NCI-H2107 treated with DMSO at 0.1 percent for 48 hours (cell line): ENCODE data around the gene PIP5K1B.
A peak's percentile ranks its signal among the peaks of the same experiment; 100 is the strongest.

Experiments used
- DNase-seq: peaks from one replicate; lab custom pipeline; 2025; ENCODE audit not compliant: unreplicated experiment; lab: John Stamatoyannopoulos, UW

Gene PIP5K1B

DNA sequence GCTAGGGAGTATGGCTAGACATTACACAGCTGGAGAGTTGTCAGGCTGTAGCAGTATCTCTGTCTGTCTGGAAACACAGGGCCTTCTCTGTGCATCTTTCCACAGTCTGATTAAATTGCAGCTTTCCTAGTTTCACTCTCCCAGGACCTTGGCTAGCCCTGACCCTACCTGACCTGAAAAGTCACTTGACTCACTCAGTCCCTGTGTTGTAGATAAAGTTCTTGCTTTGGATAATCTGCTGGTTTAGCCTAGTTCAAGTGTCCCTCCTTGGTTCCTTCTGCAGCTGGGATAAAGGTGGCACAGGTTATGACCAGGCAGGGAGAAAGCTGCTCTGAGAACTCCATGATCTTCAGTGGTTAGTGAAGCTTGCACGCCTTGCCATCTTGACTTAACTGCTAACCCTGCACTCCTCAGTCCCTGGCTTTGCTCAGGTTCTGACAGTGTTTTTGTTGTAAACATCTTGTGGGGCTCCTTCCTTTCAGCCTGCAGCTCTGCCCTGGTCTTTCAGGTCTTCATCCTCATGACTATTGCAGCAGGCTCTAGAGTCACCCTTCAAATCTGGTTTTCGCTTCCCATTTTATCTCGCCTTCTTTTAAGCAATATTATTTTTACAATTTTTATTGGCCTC lies 101.0 kb downstream of the PIP5K1B start:
- no peak for DNase-seq

DNA sequence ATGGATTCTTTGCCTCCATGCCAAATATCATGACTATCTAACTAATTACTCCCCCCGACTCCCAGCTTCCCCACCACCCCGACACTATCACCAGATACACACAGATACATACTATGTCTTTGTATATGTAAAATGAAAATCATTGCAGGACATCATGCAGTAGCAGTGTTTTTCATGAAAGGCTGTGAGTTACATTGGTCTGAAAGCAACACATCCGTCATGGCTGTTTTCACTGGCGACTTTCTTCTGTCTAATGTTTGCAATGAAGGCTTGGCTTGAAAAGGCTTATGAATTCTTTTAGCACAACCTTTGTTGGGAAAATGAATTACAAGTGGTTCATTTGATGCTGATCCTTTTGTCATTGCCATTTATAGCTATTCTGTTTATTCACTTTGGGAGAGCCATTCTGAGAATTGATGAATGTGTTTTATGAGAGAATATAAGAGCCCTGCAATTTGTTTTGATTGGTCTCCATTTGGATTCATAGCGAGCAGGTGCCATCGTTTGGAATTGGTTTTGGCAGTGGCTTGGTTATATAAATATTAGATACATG lies 103.4 kb downstream of the PIP5K1B start:
- peak; percentile 86 for DNase-seq

DNA sequence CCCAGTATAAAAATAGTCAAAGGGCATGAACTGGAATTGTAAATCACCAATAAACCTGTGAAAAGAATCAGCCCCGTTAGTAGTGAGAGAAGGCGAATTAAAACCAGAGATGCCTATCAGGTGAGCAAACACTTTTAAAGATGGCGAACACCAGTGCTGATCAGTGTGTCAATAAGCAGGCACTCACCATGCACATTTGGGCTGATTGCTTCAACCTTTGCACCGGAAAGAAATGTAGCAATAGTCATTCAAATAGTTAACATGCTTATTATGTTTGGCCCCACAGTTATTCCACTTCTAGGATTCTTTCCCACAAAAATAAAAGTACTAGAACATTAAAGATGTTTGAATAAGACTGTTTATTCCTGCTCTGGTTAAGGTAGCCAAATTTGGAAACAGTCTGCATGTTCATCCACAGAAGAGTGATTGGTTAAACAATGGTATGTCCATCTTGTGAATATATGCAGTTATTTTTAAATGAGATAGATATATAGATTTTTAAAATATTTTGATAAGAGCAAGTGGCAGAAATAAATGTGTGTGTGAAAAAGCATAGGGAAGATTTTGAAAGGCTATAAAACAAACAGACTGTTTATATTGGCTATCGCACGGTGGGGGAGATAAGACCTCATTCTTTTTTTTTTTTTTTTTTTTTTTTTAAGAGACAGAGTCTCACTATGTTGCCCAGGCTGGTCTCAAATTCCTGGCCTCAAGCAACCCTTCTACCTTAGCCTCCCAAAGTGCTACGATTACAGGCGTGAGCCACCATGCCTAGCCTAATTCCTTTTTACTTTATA lies 112.2 kb downstream of the PIP5K1B start:
- no peak for DNase-seq

DNA sequence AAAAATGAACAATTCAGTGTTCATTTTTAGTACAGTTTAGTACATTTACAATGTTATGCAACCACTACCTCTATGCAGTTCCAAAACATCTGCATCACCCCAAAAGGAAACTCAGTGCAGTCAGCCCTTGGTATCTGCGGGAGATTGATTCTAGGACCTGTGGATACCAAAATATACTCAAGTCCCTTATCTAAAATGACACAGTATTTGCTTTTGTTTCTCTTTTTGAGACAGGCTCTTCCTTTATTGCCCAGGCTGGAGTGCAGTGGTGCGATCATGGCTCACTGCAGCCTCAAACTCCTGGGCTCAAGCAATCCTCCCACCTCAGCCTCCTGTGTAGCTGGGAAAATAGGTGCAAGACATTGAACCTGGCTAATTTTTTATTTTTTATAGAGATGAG lies 114.0 kb downstream of the PIP5K1B start:
- DNase-seq: no peak

DNA sequence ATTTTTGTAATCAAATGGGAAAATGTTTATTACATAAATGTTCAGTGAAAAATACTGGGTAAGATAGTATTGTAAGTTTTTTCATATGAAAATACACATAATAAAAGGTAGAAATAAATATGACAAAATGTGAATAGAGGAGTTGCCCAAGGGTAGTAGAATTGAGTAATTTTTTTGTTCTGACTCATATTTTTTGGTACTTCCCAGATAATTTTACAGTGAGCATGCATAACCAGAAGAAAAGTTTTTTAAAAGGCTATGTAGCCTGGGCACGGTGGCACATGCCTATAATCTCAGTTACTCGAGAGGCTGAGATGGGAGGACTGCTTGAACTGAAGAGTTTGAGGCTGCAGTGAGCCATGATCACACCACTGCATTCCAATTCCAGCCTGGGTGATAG lies 116.9 kb downstream of the PIP5K1B start:
- DNase-seq: no peak

DNA sequence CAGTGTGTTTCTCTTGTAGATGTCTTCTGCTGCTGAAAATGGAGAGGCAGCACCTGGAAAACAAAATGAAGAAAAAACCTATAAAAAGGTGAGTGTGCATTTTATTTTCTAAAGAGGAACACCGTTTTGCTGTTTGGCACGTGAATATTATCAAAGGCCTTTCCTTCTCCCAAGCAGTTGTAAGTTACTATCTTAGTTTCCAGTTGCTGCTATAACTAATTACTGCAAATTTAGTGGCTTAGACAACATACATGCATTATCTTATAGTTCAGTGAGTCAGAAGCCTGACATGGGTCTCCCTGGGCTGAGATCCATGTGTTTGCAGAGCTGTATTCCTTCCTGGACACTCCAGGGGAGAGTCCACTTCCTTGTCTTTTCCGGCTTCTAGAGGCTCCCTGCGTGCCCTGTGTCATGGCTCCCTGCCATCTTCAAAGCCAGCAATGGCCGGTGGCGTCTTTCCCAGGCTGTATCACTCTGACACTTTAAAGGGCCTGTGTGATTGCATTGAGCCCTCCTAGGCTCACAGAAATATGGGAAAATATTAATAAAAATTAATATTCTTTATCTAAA lies 117.6 kb downstream of the PIP5K1B start:
- no peak for DNase-seq

DNA sequence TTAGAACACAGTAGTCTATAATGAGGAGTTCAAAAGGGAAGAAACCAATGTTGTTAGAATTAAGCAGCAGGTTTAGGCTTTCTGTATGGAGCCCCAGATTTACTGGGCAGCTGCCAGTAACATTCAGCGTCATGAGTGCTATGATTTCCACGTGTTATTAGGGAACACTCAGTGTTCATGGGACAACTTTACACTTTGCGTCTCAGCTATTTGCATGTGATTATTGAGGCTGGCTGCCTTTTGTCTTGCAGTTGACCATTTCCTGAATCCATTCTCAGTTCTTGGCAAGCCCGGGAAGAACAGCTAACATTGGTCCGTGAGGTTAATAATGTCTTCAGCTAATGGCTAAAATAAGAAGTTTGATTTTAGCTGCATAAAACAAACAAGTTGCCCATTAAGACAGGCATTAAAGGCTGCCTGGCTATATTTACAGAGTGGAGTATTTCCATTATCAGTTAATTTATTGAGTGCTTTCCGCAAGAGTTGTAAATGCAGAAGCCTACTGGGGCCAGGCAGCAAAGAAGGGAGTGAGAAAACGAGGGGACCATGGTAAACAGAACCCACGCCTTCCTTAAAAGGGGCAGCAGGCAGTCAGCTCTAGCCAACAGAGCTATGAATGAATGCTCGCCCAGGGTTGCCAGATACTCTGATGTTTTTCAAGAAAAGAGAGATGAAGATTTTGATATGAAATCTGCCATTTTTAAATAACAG lies 120.9 kb downstream of the PIP5K1B start:
- no peak for DNase-seq

DNA sequence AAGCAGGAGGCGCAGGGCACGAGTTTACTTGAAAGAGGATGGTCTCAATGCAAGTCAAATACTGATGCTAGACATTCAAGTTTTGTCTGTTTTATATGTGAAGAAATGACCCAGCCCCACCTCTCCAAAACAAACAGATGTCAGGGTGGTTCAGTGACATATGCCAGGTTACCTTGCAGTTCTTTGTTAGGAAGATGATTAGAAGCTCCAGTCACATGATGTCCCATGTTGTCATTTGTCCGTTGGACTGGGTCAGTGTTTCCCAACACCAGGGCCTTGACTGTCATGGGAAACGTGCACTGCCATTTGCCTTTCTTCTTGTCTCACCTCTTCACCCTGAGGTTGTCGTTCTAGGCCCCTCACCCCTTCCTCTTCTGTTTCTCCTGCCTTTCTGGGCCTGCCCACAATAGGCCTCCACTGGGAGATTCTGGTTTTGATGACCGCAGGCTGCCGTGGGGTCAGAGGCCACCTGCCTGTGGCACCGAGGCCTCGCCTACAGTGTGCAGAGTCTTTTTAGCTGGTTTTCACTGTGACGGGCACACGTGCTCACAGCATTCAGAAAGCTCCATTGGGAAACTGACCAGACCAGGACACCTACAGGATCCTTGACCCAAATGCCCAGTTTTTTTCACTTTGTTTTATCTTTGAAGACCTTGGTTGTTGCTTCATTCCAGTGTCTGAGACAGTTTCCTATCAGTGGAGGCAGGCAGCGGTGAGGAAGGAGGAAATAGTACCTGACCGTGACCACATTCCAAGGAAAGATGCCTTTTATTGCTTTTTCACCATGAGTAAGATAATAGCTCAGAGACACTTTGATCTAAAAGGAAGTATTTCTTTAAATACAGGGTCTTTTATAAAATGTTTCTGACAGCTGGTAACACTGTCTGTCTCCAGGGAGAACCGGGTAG lies 123.1 kb downstream of the PIP5K1B start:
- no peak for DNase-seq

DNA sequence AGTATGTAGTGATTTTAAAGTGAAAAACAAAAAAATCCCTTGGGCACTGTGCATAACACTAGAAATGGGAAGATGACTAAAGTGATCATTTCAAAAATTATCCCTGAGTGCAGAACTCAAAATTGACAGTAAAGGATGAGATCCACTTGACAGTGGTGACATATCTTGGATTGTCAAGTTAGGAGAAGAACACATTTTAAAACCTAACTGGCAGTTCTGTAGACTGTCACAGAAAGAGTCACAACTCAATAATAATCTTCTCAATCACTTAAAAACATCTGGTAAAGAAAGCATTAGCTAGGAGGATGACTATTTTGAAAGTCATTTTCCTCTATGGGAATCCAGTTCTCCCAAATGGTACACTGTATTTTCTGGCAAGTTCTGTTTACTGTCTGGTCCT lies 127.1 kb downstream of the PIP5K1B start:
- DNase-seq: no peak

DNA sequence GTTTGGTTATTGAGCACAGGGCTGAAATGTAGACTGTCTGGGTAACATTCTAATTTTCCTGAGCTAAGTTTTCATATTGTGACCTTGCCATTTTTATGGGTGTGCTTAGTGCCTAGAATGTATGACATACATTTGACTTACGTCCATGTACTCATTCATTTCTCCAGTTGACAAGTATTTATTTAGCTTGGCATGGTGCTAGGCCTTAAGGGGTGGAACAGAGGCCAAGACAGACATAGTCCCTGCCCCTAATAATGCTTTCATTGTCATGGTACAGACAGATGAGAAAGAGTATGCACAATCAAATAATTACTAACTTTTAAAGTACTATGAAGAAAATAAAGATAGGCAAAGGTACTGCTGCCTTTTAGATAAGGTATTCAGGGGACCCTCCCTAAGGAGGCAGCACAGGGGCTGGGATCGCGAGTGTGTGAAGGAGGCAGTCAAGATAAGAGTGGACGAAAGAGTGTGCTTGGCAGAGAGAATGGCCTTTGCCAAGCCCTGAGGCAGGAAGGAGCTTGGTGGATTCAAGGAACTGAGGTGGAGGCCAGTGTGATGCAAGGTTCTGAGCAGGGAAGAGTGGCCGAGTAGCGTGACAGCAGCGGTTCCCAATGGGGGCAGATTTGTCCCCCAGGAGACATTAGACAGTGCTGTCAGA lies 128.0 kb downstream of the PIP5K1B start:
- DNase-seq: no peak

DNA sequence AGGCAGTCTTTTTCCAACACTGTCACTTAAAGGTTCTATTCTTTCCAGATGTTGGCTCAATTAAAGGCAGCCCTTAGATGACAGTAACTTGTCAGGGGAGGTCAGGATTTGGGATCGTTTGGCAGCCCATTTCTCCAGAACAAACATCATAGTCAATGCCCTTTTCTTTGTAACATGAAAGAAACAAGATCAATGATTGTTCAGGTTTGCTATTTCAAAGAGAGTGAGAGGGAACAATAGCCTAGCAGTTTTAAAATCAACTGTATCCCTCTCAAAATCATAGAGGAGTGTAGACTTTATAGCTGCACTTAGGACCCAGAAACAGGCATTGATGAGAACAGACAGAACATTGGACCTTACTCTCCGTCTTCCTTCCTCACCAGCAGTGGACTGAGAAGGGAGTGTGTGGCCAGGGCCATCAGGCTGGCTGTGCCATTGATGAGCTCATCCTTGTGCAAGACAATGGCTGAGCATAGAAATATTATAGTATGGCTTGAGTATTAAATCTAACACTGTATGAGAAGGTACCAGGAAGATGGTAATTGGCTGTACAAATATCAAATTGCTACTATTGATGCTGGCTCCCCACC lies 130.0 kb downstream of the PIP5K1B start:
- no peak for DNase-seq

DNA sequence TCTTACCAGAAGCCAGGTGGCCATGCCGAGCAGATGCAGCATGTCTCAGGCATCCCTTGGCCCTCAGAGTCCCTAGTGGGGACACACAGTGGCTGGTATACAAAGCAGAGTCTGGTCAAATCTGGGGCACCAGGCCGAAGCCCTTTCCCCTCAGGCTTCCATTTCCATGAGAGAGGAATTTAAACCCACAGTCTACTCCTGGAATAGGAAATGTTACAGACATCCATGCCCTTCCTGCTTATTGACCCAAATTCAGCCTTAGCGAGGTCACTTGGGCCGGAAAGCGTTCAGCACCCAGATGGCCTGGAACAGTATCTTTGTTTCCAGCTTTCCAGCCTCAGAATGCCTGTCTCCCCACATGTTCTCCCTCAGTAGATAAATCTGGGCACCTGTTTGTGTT lies 131.7 kb downstream of the PIP5K1B start:
- no peak for DNase-seq

DNA sequence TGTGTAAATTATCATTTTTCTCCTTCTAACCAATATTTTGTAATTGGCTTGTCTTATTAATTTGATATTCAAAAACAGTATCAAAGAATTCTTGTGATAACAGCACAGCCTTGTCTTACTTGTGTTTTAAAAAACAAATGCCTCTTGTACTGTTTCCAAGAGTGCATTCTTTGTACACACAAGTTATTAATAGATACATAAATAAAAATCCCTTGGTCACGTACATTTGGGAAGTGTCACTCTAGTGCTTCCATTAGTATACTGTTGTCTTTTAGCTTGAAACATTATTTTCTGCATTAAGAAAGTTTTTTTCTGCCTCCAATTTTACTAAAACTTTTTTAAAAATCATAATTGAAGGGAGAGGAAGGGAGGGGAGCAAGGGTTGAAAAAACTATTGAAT lies 133.2 kb downstream of the PIP5K1B start:
- DNase-seq: no peak

DNA sequence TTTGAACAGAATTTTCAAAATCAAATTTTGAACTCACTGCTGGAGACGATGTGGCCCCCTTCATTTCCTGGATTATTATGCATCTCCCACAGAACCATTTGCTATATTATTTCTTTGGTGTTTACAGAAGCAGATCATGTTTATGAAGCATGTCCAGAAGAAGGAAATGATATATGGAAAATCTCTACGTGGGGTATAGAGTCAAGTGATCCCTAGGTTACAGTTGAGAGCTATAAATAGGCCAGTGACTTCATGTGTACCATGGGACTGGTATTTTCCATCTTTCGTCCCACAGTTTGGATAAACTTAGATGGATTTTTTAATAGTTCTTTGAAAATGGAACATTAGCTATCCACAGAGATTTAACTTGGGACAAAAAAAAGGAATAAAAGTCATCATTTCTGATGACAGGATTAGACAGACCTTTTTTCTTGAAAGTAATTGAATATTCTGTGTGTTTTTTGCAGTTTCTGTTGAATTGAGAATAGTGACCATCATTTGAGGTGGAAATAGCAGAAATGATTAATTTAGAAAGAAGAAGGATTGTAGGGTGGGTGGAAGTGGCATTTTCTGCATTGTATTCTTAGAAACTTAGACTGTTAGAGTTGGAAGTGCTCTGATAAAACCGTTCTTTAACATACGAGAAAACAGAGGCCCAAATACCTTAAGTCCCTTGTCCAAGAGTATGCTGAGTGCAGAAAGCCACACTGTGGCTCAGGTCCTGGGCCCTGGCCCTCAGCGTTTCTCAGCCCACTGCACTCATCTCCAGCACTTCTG lies 136.4 kb downstream of the PIP5K1B start:
- DNase-seq: peak; percentile 37

DNA sequence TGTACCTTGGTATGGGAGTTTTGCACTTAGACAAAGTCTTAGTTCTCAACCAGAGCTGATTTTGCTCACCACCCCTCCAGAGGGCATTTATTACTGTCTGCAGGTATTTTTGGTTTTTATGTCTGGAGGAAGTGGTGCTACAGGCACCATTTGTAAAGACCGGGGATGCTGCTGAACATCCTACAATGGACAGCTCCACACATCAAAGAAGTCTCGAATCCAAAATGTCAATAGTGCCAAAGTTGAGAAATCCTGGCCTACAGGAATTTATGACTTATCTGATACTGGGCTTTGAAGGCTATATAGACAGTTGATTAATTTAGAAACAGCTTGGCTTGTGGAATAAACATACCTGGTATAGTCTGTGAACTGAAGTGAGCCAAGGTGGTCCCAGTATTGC lies 137.5 kb downstream of the PIP5K1B start:
- DNase-seq: no peak

DNA sequence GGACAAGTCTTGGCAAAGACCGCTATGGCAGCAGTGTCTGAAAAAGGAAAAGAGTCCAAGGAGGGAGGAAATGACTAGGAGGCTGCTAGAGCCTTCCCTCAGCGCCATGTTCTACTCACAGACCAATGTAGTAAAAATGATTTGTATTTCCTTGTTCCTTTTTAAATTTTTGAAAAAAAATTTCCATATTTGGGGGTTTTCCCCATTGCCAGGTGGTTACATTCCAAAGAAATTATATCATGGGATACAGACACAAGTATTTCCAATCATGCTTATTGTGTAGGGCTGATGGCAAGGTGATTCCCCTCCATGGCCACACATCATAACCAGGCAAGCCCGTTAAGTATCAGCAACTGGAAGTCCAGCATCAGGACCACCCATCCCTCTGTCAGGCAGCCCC lies 138.2 kb downstream of the PIP5K1B start:
- no peak for DNase-seq

DNA sequence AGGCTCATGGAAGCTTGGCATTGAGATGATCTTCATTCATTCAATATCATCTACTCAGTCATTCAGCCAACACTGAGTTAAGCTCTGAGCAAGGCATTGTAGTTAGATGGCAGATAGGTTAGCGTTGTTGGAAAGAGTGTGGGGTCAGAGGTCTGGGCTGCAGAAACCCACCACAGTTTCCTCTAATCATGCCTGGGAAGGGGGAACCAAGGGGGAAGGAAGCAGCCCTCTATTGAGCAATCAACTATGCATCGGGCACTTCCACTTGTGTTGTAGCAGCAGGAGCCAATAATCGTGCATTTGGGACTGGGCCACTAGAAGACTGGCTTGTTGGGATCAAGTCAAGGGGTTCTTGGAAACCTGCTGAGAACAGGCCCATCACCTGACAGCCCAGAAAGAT lies 139.1 kb downstream of the PIP5K1B start:
- no peak for DNase-seq

DNA sequence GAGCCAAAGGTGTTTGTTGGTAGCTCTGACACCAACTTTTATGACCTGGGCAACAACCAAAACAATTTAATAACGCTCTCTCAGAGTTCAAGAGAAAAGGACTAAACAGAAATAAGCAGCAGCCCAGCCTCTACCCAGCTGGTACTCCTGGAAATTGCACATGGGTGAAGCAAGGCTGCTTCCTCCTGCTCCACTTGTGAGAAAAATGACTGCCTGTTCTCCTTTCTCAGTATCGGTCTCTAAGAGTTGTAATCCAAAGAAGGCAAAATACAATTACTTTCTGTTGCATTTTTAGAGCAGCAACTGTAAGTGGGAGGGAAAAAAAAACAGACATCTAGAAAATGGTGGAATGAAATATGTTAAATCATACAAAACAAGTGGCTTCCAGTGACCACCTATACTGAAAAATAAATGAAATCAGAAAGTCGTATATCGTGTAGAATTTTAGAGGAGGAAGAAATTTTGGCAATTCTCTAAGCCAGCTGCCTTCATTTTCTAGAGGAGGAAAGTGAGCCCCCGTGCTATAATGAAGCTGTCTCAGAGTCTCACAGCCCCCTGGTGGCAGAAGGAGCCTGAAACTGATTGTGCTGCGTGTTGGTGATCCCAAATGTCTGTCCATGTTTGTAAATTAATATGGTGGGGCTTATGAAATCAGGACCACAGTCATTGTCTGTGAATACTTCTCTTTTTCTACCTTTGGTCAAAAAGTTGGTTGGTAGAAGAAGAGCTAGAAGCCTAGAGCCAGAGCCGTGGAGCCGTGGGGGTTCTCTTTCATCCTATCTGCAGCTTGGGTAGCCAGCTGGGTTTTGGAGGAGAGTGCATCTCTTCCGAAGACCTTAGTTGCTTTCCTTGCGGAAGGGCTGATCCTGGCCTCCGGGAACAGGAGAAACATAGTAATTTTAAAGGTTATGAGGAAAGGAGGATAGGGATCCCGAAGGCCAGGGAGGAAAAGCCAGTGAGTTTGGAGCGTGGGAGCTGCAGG lies 139.9 kb downstream of the PIP5K1B start:
- DNase-seq: no peak
